ENCODE results near the gene SHOC2.

Gene SHOC2

DNA sequence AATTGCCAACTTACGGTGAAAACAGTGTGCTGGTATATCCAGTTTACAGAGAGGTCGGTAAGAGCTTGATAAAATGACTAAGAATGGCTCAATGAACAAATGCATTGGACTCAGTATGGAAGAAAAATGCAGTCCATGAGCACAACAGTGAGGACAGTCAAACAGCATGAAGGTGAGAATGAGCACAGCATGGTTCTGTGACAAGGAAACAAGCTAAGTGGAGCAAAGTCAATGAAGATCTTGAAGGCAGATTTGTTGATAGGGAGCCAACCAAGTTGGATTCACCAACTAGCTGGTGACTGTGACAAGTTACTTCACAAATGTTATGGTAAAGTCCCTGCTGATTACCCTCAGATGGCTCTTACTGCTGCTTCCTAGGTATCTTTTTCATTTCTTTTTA is 75.9 kb downstream of the SHOC2 start:
- H3K9me3 ChIP-seq (ENCODE audit: control insufficient read depth, insufficient read depth, low read length) = no peaks in the 10 kb centered on the region
- H3K36me3 ChIP-seq (ENCODE audit: insufficient read depth, low read length) = no peaks in the 10 kb centered on the region
- no peak overlapping the region for H3K9ac ChIP-seq (ENCODE audit: low read depth, low read length)
- H3K4me1 ChIP-seq (ENCODE audit: insufficient read depth, low read length) = no peaks in the 10 kb centered on the region

- H3K9ac ChIP-seq (ENCODE audit: low read depth, low read length) = no peak overlapping the region
- no peaks in the 10 kb centered on the region for H3K9me3 ChIP-seq (ENCODE audit: control insufficient read depth, insufficient read depth, low read length)
- no peaks in the 10 kb centered on the region for H3K4me1 ChIP-seq (ENCODE audit: insufficient read depth, low read length)
- H3K36me3 ChIP-seq (ENCODE audit: insufficient read depth, low read length) = no peaks in the 10 kb centered on the region
Measured at GRCh38 chr10:110996256-110996655, 76.9 kb downstream of the SHOC2 start.

- Histone ChIP-seq H3K36me3 (ENCODE audit: insufficient read depth, low read length) (no peaks in the 10 kb centered on the region), H3K9ac (ENCODE audit: low read depth, low read length) (no peak overlapping the region), H3K4me1 (ENCODE audit: insufficient read depth, low read length) (no peaks in the 10 kb centered on the region), H3K9me3 (ENCODE audit: control insufficient read depth, insufficient read depth, low read length) (no peaks in the 10 kb centered on the region)
Measured at GRCh38 chr10:111004016-111004415, 84.6 kb downstream of the SHOC2 start.

- Histone ChIP-seq H3K36me3 (ENCODE audit: insufficient read depth, low read length) (no peaks in the 10 kb centered on the region), H3K9ac (ENCODE audit: low read depth, low read length) (no peak overlapping the region), H3K9me3 (ENCODE audit: control insufficient read depth, insufficient read depth, low read length) (no peaks in the 10 kb centered on the region), H3K4me1 (ENCODE audit: insufficient read depth, low read length) (no peaks in the 10 kb centered on the region)
Measured at GRCh38 chr10:111007486-111007885, 88.1 kb downstream of the SHOC2 start.

DNA sequence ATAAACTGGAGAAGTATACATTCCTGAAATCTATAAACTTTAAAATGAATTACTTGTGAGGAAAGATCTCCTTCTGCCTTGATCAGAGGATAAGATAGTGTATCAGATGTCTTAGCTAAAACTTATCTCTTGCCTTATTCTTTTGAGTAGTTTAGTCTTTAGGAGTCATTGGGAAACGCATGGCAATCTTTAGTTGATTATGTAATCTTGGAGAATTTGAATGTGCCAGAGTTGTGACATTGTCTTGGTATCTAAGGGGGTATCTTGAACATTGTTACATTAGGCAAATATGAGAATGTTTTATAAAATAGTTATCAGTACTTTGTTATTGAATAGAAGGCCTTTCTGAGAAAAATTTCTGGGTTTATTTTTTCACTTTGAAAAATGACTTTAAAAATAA is 95.8 kb downstream of the SHOC2 start:
- Histone ChIP-seq H3K36me3 (ENCODE audit: insufficient read depth, low read length) (no peaks in the 10 kb centered on the region), H3K9me3 (ENCODE audit: control insufficient read depth, insufficient read depth, low read length) (no peaks in the 10 kb centered on the region), H3K4me1 (ENCODE audit: insufficient read depth, low read length) (no peaks in the 10 kb centered on the region), H3K9ac (ENCODE audit: low read depth, low read length) (no peak overlapping the region)

DNA sequence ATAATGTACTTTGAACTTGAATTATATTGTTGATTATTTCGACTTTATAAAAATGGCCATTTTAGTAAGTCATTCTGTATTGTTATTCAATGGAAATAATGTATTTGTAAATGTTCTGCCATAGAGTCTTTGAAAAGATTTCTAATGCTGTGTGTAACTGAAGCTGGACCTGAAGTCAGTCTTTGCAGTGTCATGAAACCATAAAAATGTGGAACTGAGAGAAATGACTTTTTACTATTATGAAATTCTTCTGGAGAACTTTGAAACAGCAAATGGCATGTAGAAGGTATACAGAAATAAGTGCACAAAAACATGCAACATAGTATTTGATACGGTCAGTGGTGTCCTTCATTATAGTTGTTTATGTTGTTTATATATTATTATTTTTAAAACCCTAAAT is 97.7 kb downstream of the SHOC2 start:
- no peaks in the 10 kb centered on the region; the same call in 1 of the 2 replicates for H3K36me3 ChIP-seq (ENCODE audit: insufficient read depth, low read length)
- H3K9ac ChIP-seq (ENCODE audit: low read depth, low read length) = no peak overlapping the region
- no peaks in the 10 kb centered on the region for H3K4me1 ChIP-seq (ENCODE audit: insufficient read depth, low read length)
- no peaks in the 10 kb centered on the region for H3K9me3 ChIP-seq (ENCODE audit: control insufficient read depth, insufficient read depth, low read length)

GRCh38 chr10:111018021-111018420 is 98.6 kb downstream of the SHOC2 start:
- Histone ChIP-seq H3K9ac (ENCODE audit: low read depth, low read length) (no peak overlapping the region), H3K4me1 (ENCODE audit: insufficient read depth, low read length) (no peaks in the 10 kb centered on the region), H3K36me3 (ENCODE audit: insufficient read depth, low read length) (no peaks in the 10 kb centered on the region; the same call in 1 of the 2 replicates), H3K9me3 (ENCODE audit: control insufficient read depth, insufficient read depth, low read length) (no peaks in the 10 kb centered on the region)

- Histone ChIP-seq H3K4me1 (ENCODE audit: insufficient read depth, low read length) (no peaks in the 10 kb centered on the region), H3K9ac (ENCODE audit: low read depth, low read length) (no peak overlapping the region), H3K9me3 (ENCODE audit: control insufficient read depth, insufficient read depth, low read length) (no peaks in the 10 kb centered on the region), H3K36me3 (ENCODE audit: insufficient read depth, low read length) (no peaks in the 10 kb centered on the region; the same call in 1 of the 2 replicates)
Measured at GRCh38 chr10:111023060-111023459, 103.7 kb downstream of the SHOC2 start.

- Histone ChIP-seq H3K9ac (ENCODE audit: low read depth, low read length) (no peak overlapping the region), H3K4me1 (ENCODE audit: insufficient read depth, low read length) (no peaks in the 10 kb centered on the region), H3K9me3 (ENCODE audit: control insufficient read depth, insufficient read depth, low read length) (no peaks in the 10 kb centered on the region), H3K36me3 (ENCODE audit: insufficient read depth, low read length) (no peaks in the 10 kb centered on the region)
Measured at GRCh38 chr10:111030042-111030750, 110.8 kb downstream of the SHOC2 start.

- H3K36me3 ChIP-seq (ENCODE audit: insufficient read depth, low read length) = no peaks in the 10 kb centered on the region
- 0 out of 2 replicates have a peak, but pooled peaks cover 3% of the 10 kb centered on the region for H3K9me3 ChIP-seq (ENCODE audit: control insufficient read depth, insufficient read depth, low read length)
- H3K4me1 ChIP-seq (ENCODE audit: insufficient read depth, low read length) = no peaks in the 10 kb centered on the region
- no peak overlapping the region for H3K9ac ChIP-seq (ENCODE audit: low read depth, low read length)
Measured at GRCh38 chr10:111034598-111035310, 115.3 kb downstream of the SHOC2 start.

DNA sequence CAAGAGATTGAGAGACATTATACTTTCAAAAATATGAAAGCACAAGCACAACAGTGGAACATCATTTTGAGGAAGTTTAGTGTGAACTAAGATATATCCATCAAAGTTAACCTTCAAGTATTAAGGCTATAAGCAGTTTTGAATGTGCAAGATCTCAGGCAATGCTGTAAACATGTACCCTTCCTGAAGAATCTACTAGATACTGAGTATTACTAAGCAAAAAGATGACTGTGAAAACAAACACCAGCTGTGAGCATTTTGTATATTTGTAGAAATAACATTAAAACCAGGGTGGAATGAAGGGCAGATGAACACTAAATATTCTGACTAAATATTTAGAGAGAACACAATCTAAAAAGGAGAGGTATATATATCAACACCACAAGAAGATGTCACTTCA is 116.1 kb downstream of the SHOC2 start:
- 0 out of 2 replicates have a peak, but pooled peaks cover 5% of the 10 kb centered on the region for H3K9me3 ChIP-seq (ENCODE audit: control insufficient read depth, insufficient read depth, low read length)
- H3K36me3 ChIP-seq (ENCODE audit: insufficient read depth, low read length) = no peaks in the 10 kb centered on the region
- H3K9ac ChIP-seq (ENCODE audit: low read depth, low read length) = no peak overlapping the region
- no peaks in the 10 kb centered on the region for H3K4me1 ChIP-seq (ENCODE audit: insufficient read depth, low read length)

- Histone ChIP-seq H3K4me1 (ENCODE audit: insufficient read depth, low read length) (no peaks in the 10 kb centered on the region), H3K36me3 (ENCODE audit: insufficient read depth, low read length) (no peaks in the 10 kb centered on the region), H3K9ac (ENCODE audit: low read depth, low read length) (no peak overlapping the region), H3K9me3 (ENCODE audit: control insufficient read depth, insufficient read depth, low read length) (0 out of 2 replicates have a peak, but pooled peaks cover 5% of the 10 kb centered on the region)
Measured at GRCh38 chr10:111037858-111038257, 118.5 kb downstream of the SHOC2 start.

DNA sequence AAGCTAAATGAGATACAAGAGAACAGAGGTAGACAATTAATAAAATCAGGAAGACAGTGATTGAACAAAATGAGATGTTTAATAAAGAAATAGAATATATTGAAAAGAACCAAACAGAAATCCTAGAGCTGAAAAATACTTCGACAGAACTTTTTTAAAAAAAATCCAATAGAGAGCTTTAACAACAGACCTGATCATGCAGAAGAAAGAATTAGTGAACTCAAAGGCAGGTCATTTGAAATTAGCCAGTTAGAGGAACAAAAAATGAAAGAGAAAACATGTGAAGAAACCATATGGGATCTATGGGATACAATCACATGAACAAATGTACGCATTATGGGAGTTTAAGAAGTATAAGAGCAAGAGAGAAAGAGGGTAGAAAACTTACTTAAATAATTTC is 120.1 kb downstream of the SHOC2 start:
- Histone ChIP-seq H3K9me3 (ENCODE audit: control insufficient read depth, insufficient read depth, low read length) (peaks cover 5% of the 10 kb centered on the region; the same call in 1 of the 2 replicates), H3K4me1 (ENCODE audit: insufficient read depth, low read length) (no peaks in the 10 kb centered on the region), H3K9ac (ENCODE audit: low read depth, low read length) (no peak overlapping the region), H3K36me3 (ENCODE audit: insufficient read depth, low read length) (no peaks in the 10 kb centered on the region)

GRCh38 chr10:111057006-111057405 is 137.6 kb downstream of the SHOC2 start:
- no peaks in the 10 kb centered on the region; the same call in none of the 2 replicates for H3K9me3 ChIP-seq (ENCODE audit: control insufficient read depth, insufficient read depth, low read length)
- H3K4me1 ChIP-seq (ENCODE audit: insufficient read depth, low read length) = no peaks in the 10 kb centered on the region
- H3K36me3 ChIP-seq (ENCODE audit: insufficient read depth, low read length) = no peaks in the 10 kb centered on the region
- no peak overlapping the region for H3K9ac ChIP-seq (ENCODE audit: low read depth, low read length)
